ENCODE data around the gene LRRC23.

LRRC23 gene

GRCh38 chr12:6927379-6928021, 22.9 kb downstream of the LRRC23 start, which contains the start of gene ATN1:
TSS of gene ATN1 (plus strand) at chr12:6927959. CDS start at chr12:6934002, 6,043 bp downstream.
- peak; percentile 85 for DNase-seq

GRCh38 chr12:6928022-6928702, 23.5 kb downstream of the LRRC23 start:
- DNase-seq, result no peak

- DNase-seq, result no peak
These were observed 24.2 kb downstream of the LRRC23 start for GRCh38 chr12:6928703-6929407.

- no peak for DNase-seq
These were observed 25.1 kb downstream of the LRRC23 start for GRCh38 chr12:6929466-6930452.

- DNase-seq, result no peak
These were observed 28.1 kb downstream of the LRRC23 start for GRCh38 chr12:6932766-6933165.

- no peak for DNase-seq
These were observed 29.5 kb downstream of the LRRC23 start for GRCh38 chr12:6934110-6934509.

GRCh38 chr12:6935371-6936193, 31.0 kb downstream of the LRRC23 start:
- DNase-seq, result no peak

GRCh38 chr12:6936194-6936635, 31.6 kb downstream of the LRRC23 start:
- no peak for DNase-seq

- DNase-seq, result no peak
These were observed 32.2 kb downstream of the LRRC23 start for GRCh38 chr12:6936636-6937480.

GRCh38 chr12:6937481-6938352, 33.1 kb downstream of the LRRC23 start:
- DNase-seq, result peak; percentile 94

GRCh38 chr12:6938353-6939190, 34.0 kb downstream of the LRRC23 start:
- no peak for DNase-seq

- no peak for DNase-seq
These were observed 34.5 kb downstream of the LRRC23 start for GRCh38 chr12:6939191-6939540.

GRCh38 chr12:6941267-6941666, 36.6 kb downstream of the LRRC23 start:
- no peak for DNase-seq

GRCh38 chr12:6941782-6942181, 37.2 kb downstream of the LRRC23 start:
- DNase-seq, result no peak

GRCh38 chr12:6942331-6942665, 37.7 kb downstream of the LRRC23 start:
- peak; percentile 32 for DNase-seq

GRCh38 chr12:6943389-6943721, 38.7 kb downstream of the LRRC23 start:
- peak; percentile 93 for DNase-seq

- DNase-seq, result peak; percentile 96
These were observed 39.2 kb downstream of the LRRC23 start, which contains the start of the genes C12orf57 and RNU7-1 for GRCh38 chr12:6943722-6944380. TSS of gene C12orf57 (plus strand) at chr12:6944022. CDS start at chr12:6944122, 100 bp downstream. TSS of gene RNU7-1 (plus strand) at chr12:6943816.

All from fibroblast of skin of right quadriceps (primary cell).